ENCODE data around the gene CA14.
"Not testable (repeated sequence)": the region's sequence is repeated elsewhere in the genome, so short reads cannot be mapped to it uniquely, and the experiment has no call there.

Gene CA14

GRCh38 chr1:150235852-150236613 is 21.5 kb upstream of the CA14 start, which contains the start of gene ANP32E:
TSS of gene ANP32E (minus strand) at chr1:150236112. CDS start at chr1:150235786, 326 bp downstream.
- DNase-seq (ENCODE audit: low read depth), result peak; percentile 98

GRCh38 chr1:150236614-150237100 is 20.9 kb upstream of the CA14 start:
- DNase-seq (ENCODE audit: low read depth), result no peak

GRCh38 chr1:150237176-150237575 is 20.4 kb upstream of the CA14 start:
- DNase-seq (ENCODE audit: low read depth), result not testable (repeated sequence)

GRCh38 chr1:150237746-150238145 is 19.8 kb upstream of the CA14 start:
- no peak for DNase-seq (ENCODE audit: low read depth)

GRCh38 chr1:150243003-150243402 is 14.6 kb upstream of the CA14 start:
- DNase-seq (ENCODE audit: low read depth), result no peak

- no peak for DNase-seq (ENCODE audit: low read depth)
Measured at GRCh38 chr1:150249936-150250335, 7.6 kb upstream of the CA14 start.

- no peak for DNase-seq (ENCODE audit: low read depth)
Measured at GRCh38 chr1:150256198-150256553, 1.4 kb upstream of the CA14 start.

- no peak for DNase-seq (ENCODE audit: low read depth)
Measured at GRCh38 chr1:150256554-150257341, 826 bp upstream of the CA14 start.

- DNase-seq (ENCODE audit: low read depth), result no peak
Measured at GRCh38 chr1:150259217-150259616, 1.6 kb downstream of the CA14 start.

- no peak for DNase-seq (ENCODE audit: low read depth)
Measured at GRCh38 chr1:150259758-150260669, 2.4 kb downstream of the CA14 start.

GRCh38 chr1:150261367-150261766 is 3.8 kb downstream of the CA14 start:
- no peak for DNase-seq (ENCODE audit: low read depth)

GRCh38 chr1:150262388-150263320 is 5.1 kb downstream of the CA14 start:
- DNase-seq (ENCODE audit: low read depth), result no peak

GRCh38 chr1:150263549-150263948 is 6.0 kb downstream of the CA14 start:
- DNase-seq (ENCODE audit: low read depth), result no peak

- DNase-seq (ENCODE audit: low read depth), result no peak
Measured at GRCh38 chr1:150267896-150268295, 10.3 kb downstream of the CA14 start.

GRCh38 chr1:150268340-150268704 is 10.7 kb downstream of the CA14 start:
- no peak for DNase-seq (ENCODE audit: low read depth)

GRCh38 chr1:150268705-150269403 is 11.3 kb downstream of the CA14 start, which contains the start of gene APH1A:
TSS of gene APH1A (minus strand) at chr1:150269016. CDS start at chr1:150268810, 206 bp downstream.
- peak; percentile 91 for DNase-seq (ENCODE audit: low read depth)

- no peak for DNase-seq (ENCODE audit: low read depth)
Measured at GRCh38 chr1:150269451-150269850, 11.9 kb downstream of the CA14 start.

GRCh38 chr1:150271291-150271959 is 13.9 kb downstream of the CA14 start:
- no peak for DNase-seq (ENCODE audit: low read depth)

GRCh38 chr1:150273311-150273710 is 15.7 kb downstream of the CA14 start:
- no peak for DNase-seq (ENCODE audit: low read depth)

Measured in GM04504 (cell line).